Tracheal epithelial cell (primary cell): ENCODE results near the gene EIF1. TPM values are rescaled to one million over a fixed set of nuclear protein-coding genes. Genes with fewer than 3 reads are reported as not detected.

ENCODE experiments used
- total RNA-seq: library from RNA; depleted of rRNA; stranded (reverse); fragments of >200 nt; gene quantifications from 2 replicates; pipeline ENCODE4 v1.2.1, GENCODE V29; 2014

EIF1 gene
- total RNA-seq: 108 and 179 TPM in 2 replicates

DNA sequence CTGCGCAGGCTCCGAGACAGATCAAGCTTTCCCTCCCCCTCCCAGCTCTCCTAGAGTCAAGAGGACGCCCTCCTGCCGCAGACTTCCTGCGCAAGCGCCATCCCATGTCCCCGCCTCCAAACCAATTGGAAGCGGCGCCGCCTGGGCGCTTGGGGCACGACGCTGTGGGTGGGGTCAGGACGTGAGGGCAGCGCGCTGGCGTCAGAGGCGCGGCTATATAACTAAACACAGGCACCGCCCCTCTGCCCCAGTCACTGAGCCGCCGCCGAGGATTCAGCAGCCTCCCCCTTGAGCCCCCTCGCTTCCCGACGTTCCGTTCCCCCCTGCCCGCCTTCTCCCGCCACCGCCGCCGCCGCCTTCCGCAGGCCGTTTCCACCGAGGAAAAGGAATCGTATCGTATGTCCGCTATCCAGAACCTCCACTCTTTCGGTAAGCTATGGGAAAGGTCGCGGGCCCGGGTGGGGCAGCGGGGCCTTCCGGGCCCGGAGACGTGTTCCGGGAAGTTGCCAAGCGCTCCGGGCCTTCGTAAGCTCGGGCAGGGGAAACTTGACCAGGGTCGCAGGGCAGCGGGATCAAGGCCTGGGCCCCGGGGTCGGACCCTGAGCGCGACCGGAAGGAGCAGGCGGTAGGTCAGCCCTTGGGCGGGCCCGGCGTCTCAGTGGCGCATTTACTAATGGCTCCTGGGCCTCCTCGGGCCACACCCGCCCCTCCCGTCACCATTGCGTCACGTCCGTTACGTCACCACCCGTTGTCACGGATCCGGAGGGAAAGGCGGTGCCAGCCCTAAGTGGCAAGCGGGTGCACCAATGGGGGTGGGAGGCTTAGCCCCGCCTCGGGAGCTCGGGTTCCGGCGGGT is at the start of gene EIF1:
EIF1 (plus strand) TSS at position 245 of the 856 bp plus-strand sequence; CDS start at position 399, 154 bp downstream.

DNA sequence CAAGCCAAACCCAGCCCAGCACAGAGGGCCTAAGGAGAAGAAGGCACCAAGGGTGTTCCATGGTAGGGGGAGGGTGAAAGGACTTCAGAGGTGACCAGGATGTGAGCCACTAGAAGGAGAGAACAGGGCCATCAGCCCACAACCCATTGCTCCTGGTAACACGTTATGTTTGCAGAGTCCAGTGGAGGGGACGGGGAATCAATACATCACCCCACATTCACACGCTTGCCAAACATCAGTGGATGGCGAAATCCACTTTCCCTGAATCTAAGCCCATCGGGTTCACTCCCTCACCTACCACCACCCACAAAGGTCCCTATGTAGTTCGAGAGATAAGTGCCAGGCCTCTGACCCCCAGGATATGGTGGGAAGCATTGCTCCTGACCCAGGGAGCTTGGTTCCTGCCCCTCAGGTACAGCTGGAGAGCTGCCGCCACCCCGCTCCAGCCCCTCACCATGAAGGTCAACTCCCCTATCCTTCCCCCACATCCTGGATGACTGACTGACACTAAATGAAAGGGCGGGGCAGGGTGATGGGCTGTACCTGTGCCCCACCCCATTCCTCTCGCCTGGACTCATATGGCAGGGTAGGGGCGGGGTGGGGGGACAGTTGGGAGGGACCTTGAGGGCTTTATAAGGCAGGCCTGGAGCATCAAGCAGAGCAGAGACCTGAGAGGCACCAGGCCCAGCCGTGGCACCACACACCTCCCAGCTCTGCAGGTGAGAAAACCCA is 23.1 kb downstream of the EIF1 start, which contains the start of gene GAST:
GAST (plus strand) TSS at position 663 of the 732 bp plus-strand sequence. CDS start 3,106 bp downstream, outside the sequence.

DNA sequence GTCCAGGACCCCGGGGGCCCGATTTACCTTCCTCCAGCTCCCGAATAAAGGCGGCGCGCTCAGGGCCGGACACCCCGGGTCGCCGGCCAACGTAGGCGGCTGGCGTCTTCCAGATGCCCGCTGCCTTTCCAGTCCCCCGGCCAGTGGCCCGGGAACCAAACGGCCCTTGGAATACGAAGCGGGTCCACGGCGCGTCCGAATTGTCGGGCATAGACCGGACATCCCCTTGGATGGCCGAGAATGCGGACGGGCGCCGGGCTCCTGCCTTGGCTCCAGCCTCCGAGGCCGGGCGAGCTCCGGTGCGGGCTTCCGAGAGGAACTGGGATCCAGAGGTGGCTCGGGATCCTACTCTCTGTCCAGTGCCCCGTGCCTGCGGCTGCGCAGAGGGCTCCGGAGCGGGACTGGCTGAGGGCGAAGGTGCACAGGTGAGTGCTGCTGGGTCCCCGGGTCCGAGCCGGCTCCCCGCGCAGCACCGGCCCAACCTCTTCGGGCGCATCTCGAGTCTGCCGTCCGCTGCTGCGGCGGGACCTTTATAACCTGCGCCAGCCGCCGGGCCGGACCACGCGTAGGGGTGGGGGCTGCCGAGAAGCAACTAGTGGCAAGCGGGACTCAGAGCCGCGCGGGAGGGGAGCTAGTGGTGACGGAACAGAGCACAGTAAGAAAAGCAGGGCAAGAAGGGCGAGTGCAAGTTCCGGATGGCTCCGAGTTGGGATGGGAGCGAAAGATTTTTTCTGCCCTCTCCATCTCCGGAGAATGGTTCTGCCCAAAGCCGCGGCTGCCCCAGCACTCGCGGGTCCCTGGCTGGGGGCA is 45.7 kb downstream of the EIF1 start, which contains the start of gene HAP1:
HAP1 (minus strand) TSS at position 505 of the 810 bp plus-strand sequence; CDS start at position 496, 9 bp downstream.

Other genes starting within 250 kb of the EIF1 start
- not detected in 2 replicates for gene KRT38, start 247.9 kb upstream of the EIF1 start, total RNA-seq
- gene KRT32, start 221.5 kb upstream of the EIF1 start, total RNA-seq: not detected in 2 replicates
- gene KRT35, start 207.7 kb upstream of the EIF1 start, total RNA-seq: not detected in 2 replicates
- gene KRT36, start 199.0 kb upstream of the EIF1 start, total RNA-seq: not detected in 2 replicates
- gene KRT13, start 183.3 kb upstream of the EIF1 start, total RNA-seq: 0.24 and 20.0 TPM in 2 replicates
- 38.1 and 92.7 TPM in 2 replicates for gene KRT15, start 170.0 kb upstream of the EIF1 start, total RNA-seq
- 3,305 and 10,988 TPM in 2 replicates for gene KRT19, start 160.6 kb upstream of the EIF1 start, total RNA-seq
- gene KRT9, start 116.8 kb upstream of the EIF1 start, total RNA-seq: 0.72 TPM in 1 of 2 replicates, not detected in the other
- 2,248 and 2,437 TPM in 2 replicates for gene KRT14, start 102.0 kb upstream of the EIF1 start, total RNA-seq
- gene KRT16, start 76.1 kb upstream of the EIF1 start, total RNA-seq: 2,720 and 3,196 TPM in 2 replicates
- 21,656 and 29,975 TPM in 2 replicates for gene KRT17, start 64.3 kb upstream of the EIF1 start, total RNA-seq
- 2.1 TPM in 1 of 2 replicates, not detected in the other for gene GAST, start 23.4 kb downstream of the EIF1 start, total RNA-seq
- 1.2 and 1.3 TPM in 2 replicates for gene HAP1, start 45.8 kb downstream of the EIF1 start, total RNA-seq
- 606 and 732 TPM in 2 replicates for gene JUP, start 97.8 kb downstream of the EIF1 start, total RNA-seq
- 49.9 and 62.7 TPM in 2 replicates for gene P3H4, start 123.1 kb downstream of the EIF1 start, total RNA-seq
- gene FKBP10, start 124.1 kb downstream of the EIF1 start, total RNA-seq: 92.1 and 146 TPM in 2 replicates
- 51.8 and 82.3 TPM in 2 replicates for gene NT5C3B, start 147.3 kb downstream of the EIF1 start, total RNA-seq
- not detected in 2 replicates for gene KLHL10, start 148.9 kb downstream of the EIF1 start, total RNA-seq
- gene KLHL11, start 176.5 kb downstream of the EIF1 start, total RNA-seq: 30.6 and 40.3 TPM in 2 replicates
- 106 and 230 TPM in 2 replicates for gene ACLY, start 230.1 kb downstream of the EIF1 start, total RNA-seq
- gene ODAD4, start 241.7 kb downstream of the EIF1 start, total RNA-seq: 0.72 TPM in 1 of 2 replicates, not detected in the other